ENCODE data around the gene CFHR4.

DNA sequence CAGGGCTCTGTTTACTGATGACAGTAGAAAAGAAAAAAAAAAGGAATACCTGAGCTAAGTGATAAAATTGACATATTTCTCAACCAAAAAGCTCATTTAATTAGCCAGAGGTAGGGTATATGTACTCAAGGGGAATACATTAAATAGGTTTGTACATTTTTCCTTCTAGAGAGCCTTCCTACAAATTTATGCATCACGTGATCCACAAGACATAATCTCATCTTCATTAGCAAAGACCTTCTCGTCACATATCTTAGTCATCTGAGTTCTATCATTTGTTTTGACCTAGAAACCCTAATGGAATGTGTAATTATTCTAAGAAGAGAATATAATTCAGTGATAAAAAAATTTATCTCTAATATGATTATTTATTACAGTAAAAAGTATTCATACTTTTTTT is 30.7 kb upstream of the CFHR4 start:
- TF ChIP-seq, protein P1, sequence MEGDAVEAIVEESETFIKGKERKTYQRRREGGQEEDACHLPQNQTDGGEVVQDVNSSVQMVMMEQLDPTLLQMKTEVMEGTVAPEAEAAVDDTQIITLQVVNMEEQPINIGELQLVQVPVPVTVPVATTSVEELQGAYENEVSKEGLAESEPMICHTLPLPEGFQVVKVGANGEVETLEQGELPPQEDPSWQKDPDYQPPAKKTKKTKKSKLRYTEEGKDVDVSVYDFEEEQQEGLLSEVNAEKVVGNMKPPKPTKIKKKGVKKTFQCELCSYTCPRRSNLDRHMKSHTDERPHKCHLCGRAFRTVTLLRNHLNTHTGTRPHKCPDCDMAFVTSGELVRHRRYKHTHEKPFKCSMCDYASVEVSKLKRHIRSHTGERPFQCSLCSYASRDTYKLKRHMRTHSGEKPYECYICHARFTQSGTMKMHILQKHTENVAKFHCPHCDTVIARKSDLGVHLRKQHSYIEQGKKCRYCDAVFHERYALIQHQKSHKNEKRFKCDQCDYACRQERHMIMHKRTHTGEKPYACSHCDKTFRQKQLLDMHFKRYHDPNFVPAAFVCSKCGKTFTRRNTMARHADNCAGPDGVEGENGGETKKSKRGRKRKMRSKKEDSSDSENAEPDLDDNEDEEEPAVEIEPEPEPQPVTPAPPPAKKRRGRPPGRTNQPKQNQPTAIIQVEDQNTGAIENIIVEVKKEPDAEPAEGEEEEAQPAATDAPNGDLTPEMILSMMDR (conservative IDR thresholded peaks at IDR 0.05; ENCODE audit: low read depth, low read length), result no peak
- no peak for TF ChIP-seq EZH2 (IDR thresholded peaks at IDR 0.05; ENCODE audit: borderline replicate concordance, low read depth, low read length, poor library complexity, severe bottlenecking)

Measured in A673 (cell line).